Nephron (organoid): Measurements from ENCODE around the gene ZBED6.
"Not testable (repeated sequence)": the region's sequence is repeated elsewhere in the genome, so short reads cannot be mapped to it uniquely, and the experiment has no call there.

ENCODE experiments used
- H3K27ac Mint-ChIP-seq, 3 experiments: 2 replicates each; pipeline ENCODE4 v1.8.0; 2020; ENCODE audit warnings: mixed read lengths in 3 of 3, mild to moderate bottlenecking in 2 of 3, moderate library complexity in 1 of 3
- H3K27me3 Mint-ChIP-seq: 2 replicates; pipeline ENCODE4 v1.8.0; 2021; ENCODE audit warnings: low read depth, mild to moderate bottlenecking, moderate library complexity, mixed read lengths
- H3K36me3 Mint-ChIP-seq: 2 replicates; pipeline ENCODE4 v1.8.0; 2020; ENCODE audit warnings: low read depth, mixed read lengths
- H3K4me1 Mint-ChIP-seq: 2 replicates; pipeline ENCODE4 v1.8.0; 2020; ENCODE audit warnings: mixed read lengths
- H3K4me3 Mint-ChIP-seq, 3 experiments: 2 replicates each; pipeline ENCODE4 v1.8.0; 2020; ENCODE audit warnings: mild to moderate bottlenecking in 3 of 3, mixed read lengths in 3 of 3, moderate library complexity in 2 of 3
- H3K9me3 Mint-ChIP-seq: 2 replicates; pipeline ENCODE4 v1.8.0; 2020; ENCODE audit warnings: mixed read lengths
- CTCF ChIP-seq, 3 experiments: fragments of 200-600 bp; sonication (generic); IDR thresholded peaks; one replicate each; pipeline ENCODE4 v1.5.0; 2021; ENCODE audit warnings: antibody characterized with exemption in 3 of 3; ENCODE audit not compliant: unreplicated experiment in 3 of 3

Gene ZBED6

GRCh38 chr1:203813581-203814341 is 18.3 kb downstream of the ZBED6 start:
- peaks cover 5% of the 10 kb centered on the region for H3K4me1 Mint-ChIP-seq
- no peak for TF ChIP-seq CTCF (IDR thresholded peaks at IDR 0.05; ENCODE audit: unreplicated experiment in 3 of 3)
- peaks cover 81% of the 10 kb centered on the region for H3K36me3 Mint-ChIP-seq
- no peaks in the 10 kb centered on the region for H3K27me3 Mint-ChIP-seq
- no peak overlapping the region for H3K27ac Mint-ChIP-seq
- H3K4me3 Mint-ChIP-seq, result no peak overlapping the region
- no peaks in the 10 kb centered on the region for H3K9me3 Mint-ChIP-seq

- Mint-ChIP-seq H3K36me3 (peaks cover 81% of the 10 kb centered on the region), H3K27me3 (no peaks in the 10 kb centered on the region), H3K4me1 (peaks cover 5% of the 10 kb centered on the region), H3K27ac (no peak overlapping the region), H3K4me3 (no peak overlapping the region), H3K9me3 (no peaks in the 10 kb centered on the region)
- TF ChIP-seq CTCF (IDR thresholded peaks at IDR 0.05; ENCODE audit: unreplicated experiment in 3 of 3), result no peak
Observed at GRCh38 chr1:203818399-203818798, 23.0 kb downstream of the ZBED6 start.

- Mint-ChIP-seq H3K27me3 (no peaks in the 10 kb centered on the region), H3K4me1 (peaks cover 3% of the 10 kb centered on the region), H3K36me3 (peaks cover 78% of the 10 kb centered on the region), H3K4me3 (no peak overlapping the region), H3K9me3 (no peaks in the 10 kb centered on the region), H3K27ac (no peak overlapping the region)
- no peak for TF ChIP-seq CTCF (IDR thresholded peaks at IDR 0.05; ENCODE audit: unreplicated experiment in 3 of 3)
Observed at GRCh38 chr1:203823306-203823705, 27.9 kb downstream of the ZBED6 start.

GRCh38 chr1:203826175-203826574 is 30.8 kb downstream of the ZBED6 start:
- no peak for TF ChIP-seq CTCF (IDR thresholded peaks at IDR 0.05; ENCODE audit: unreplicated experiment in 3 of 3)
- Mint-ChIP-seq H3K4me3 (no peak overlapping the region), H3K9me3 (no peaks in the 10 kb centered on the region), H3K27ac (no peak overlapping the region), H3K27me3 (no peaks in the 10 kb centered on the region), H3K4me1 (no peaks in the 10 kb centered on the region), H3K36me3 (peaks cover 80% of the 10 kb centered on the region)

- TF ChIP-seq CTCF (IDR thresholded peaks at IDR 0.05; ENCODE audit: unreplicated experiment in 3 of 3), result no peak
- no peak overlapping the region for H3K4me3 Mint-ChIP-seq
Observed at GRCh38 chr1:203828002-203828401, 32.6 kb downstream of the ZBED6 start.

GRCh38 chr1:203828503-203828902 is 33.1 kb downstream of the ZBED6 start:
- Mint-ChIP-seq H3K27me3 (no peaks in the 10 kb centered on the region), H3K27ac (no peak overlapping the region), H3K36me3 (peaks cover 76% of the 10 kb centered on the region), H3K4me3 (no peak overlapping the region), H3K9me3 (no peaks in the 10 kb centered on the region), H3K4me1 (no peaks in the 10 kb centered on the region)
- TF ChIP-seq CTCF (IDR thresholded peaks at IDR 0.05; ENCODE audit: unreplicated experiment in 3 of 3), result no peak

More at GRCh38 chr1:203828002-203828401, 32.6 kb downstream of the ZBED6 start:
- Mint-ChIP-seq H3K4me1 (no peaks in the 10 kb centered on the region), H3K36me3 (peaks cover 77% of the 10 kb centered on the region), H3K27me3 (no peaks in the 10 kb centered on the region), H3K9me3 (no peaks in the 10 kb centered on the region), H3K27ac (peak overlapping the region in 1 of 3 experiments; percentile 14)

GRCh38 chr1:203829247-203829646 is 33.8 kb downstream of the ZBED6 start:
- not testable (repeated sequence) for H3K4me1 Mint-ChIP-seq, H3K27ac Mint-ChIP-seq, H3K4me3 Mint-ChIP-seq, H3K9me3 Mint-ChIP-seq, H3K27me3 Mint-ChIP-seq
- H3K36me3 Mint-ChIP-seq, result peaks cover 77% of the 10 kb centered on the region
